ENCODE measurements around the gene FAM81A.
A peak's percentile ranks its signal among the peaks of the same experiment; 100 is the strongest.
"Not testable (repeated sequence)": the region's sequence is repeated elsewhere in the genome, so short reads cannot be mapped to it uniquely, and the experiment has no call there.

The FAM81A gene

DNA sequence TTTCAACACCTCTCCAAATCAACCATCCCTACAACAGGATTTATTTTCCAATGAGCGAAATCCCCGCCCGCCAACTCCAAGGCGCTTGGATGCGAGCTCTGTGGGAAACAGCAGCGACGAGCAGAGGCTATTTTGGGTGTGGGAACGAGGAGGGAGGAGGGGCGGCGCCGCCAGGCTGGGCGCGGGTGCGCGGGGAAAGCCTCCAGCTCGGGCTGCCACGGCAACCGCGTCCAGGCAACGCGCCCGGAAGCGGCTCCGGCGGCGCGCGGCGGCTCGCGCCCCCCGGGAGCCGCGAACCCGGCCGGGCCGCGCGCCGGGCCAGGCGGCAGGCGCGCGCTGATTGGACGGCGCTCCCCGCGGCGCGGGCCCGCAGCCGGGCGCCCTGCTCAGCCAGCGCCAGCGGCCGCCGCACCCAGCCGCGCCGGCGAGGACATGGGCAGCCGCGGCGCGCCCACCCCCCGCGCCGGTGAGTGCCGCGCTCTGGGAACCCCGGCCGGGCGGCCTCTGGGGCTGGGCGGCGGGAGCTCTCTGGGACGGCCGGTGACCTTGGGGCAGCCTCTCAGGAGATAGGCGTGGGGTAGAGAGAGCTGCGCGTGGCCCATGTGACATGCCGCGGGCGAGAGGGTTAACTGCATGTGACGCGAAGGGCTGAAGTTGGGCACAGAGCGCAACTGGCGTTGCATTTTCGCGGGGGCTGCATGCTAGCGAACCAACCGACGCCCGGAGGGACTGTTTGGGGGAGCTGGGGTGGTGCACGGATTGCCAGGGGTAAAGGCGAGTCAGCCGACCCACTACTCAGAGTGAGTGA is at the start of gene FAM81A:
FAM81A (plus strand) TSS at position 370 of the 808 bp plus-strand sequence. CDS start 20,441 bp downstream, outside the sequence.
- DNase-seq, result peak; percentile 30

DNA sequence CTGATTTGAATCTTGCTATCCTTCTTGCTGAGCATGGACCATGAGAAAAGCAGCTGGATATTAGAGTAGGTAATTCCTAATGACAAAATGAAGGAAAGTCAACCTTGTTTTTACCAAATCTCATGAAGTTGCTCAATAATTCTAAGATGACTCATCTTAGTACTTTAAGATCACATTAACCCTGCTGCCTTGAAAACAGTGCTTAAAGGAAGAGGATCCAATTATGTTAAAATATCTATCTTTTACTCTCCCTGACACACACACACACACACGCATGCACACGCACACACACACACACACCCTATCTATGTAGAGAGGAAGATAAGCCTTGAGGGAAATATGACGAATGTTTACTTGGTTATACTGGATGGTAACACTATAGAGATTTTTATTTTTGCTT is 49.3 kb upstream of the FAM81A start:
- DNase-seq, result no peak

DNA sequence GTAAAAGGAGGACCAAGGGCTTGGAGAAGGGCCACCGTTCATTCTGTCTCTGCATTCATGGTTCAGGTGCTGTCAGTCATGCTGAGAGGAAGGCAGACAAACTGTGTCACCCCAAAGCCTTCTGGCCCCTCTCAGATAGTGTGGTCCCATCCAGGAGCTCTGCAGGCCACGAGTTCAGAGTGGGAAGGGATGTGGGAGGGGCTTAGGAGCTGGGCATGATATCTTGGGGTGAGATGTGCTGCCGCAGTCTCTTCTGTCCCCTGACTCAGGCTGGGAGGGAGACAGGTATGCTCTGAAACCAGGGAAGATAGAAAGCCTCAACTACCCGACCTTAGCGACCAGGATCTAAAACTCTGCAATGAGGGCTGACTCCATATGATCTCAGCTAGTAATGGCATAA is 45.7 kb upstream of the FAM81A start:
- DNase-seq, result no peak

DNA sequence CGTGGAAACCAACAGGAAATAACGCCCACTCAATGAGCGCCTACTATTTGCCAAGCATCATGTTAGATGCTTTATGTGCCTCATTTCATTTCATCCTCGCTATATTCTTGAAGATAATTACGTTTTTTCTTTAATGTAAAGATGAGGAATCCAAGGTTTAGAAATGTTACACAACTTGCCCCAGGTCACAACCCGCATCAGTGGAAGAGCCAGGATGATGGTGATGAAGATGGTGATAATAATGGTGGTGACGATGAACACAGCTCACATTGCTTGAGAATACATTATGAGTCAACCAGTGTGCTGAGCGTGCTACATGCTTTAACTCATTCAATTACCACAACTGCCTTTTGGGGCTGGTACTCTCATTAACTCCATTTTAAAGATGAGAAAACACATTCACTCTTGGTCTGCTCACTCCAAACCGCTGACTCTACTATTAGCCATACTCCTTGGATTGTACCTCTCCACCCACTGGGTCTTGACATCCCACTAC is 43.8 kb upstream of the FAM81A start:
- DNase-seq, result no peak

DNA sequence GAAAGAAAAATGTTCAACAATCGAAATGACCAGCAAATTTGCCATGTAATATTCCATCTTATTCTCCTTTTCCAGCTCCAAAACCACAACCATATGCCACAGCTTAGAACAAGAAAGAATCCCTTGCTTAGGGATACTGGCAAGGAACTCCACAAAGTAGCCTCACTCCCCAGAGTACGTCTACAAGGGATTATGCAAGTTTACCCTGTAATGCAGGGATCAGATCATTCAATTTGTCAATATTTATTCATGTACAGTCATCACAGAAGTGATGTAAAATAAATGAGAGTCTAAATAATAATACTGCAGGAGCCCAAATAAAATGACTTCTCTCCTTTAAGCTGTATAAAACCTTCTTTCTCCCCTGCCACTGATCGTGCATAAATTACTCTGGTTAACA is 41.8 kb upstream of the FAM81A start:
- no peak for DNase-seq

DNA sequence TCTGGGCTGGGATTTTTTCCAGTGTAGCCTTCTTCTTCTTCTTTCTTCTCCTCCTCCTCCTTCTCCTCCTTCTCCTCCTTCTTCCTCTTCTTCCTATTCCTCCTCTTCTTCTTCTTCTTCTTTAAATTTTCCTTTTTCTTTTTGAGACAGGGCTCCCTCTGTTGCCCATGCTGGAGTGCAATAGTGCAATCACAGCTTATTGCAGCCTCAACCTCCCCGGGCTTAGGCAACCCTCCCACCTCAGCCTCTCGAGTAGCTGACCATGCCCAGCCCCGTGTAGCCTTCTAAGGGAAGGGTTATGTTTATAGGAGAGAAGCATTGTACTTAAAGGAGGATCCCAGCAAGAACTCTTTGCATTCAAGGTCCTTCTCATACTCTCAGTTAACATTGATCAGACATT is 41.3 kb upstream of the FAM81A start:
- DNase-seq, result no peak

DNA sequence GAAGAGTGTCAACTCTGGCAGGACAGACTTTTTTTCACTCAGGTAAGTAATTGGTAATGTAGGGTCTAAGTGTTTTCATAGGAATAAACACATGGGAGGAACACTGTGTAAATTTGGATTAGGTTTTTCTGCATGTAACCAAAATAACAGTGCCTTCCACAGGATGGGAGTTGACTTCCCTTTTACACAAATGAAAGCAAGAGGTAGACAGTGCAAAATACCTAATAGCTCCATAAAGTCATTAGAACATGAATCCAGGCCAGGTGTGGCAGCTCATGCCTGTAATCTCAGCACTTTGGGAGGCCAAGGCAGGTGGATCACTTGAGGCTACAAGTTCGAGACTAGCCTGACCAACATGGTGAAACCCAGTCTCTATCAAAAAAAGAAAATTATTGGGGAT is 39.8 kb upstream of the FAM81A start:
- DNase-seq, result no peak

DNA sequence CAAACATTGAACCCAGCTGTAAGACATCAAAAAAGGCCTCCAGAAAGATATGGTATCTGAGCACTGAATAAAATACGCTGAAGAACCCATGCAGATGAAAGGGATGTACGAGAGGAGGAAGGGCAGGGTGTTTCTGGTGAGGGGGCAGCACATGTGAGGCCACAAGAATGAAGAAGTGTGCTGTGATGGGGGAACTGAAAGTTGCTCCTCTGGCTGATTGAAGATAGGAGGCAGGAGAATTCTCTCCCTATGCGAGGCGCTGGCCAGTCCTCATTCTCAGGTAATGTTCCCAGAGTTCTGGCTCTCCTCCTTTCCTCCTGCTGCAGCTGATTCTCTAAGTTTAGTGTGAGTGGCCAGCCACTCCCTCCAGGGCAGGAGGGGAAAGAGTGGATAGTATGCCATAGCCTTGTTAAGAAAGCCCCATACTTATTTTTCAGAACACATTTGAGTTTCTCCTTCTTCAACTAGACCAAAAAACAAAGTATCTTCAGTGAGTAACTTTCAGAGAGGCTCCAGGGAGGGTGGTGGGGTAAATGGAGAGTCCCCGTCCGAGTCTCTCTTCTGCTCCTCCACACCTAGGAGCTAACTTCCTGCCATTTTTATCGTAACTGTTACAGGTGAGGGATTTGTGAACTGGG is 38.4 kb upstream of the FAM81A start:
- no peak for DNase-seq

DNA sequence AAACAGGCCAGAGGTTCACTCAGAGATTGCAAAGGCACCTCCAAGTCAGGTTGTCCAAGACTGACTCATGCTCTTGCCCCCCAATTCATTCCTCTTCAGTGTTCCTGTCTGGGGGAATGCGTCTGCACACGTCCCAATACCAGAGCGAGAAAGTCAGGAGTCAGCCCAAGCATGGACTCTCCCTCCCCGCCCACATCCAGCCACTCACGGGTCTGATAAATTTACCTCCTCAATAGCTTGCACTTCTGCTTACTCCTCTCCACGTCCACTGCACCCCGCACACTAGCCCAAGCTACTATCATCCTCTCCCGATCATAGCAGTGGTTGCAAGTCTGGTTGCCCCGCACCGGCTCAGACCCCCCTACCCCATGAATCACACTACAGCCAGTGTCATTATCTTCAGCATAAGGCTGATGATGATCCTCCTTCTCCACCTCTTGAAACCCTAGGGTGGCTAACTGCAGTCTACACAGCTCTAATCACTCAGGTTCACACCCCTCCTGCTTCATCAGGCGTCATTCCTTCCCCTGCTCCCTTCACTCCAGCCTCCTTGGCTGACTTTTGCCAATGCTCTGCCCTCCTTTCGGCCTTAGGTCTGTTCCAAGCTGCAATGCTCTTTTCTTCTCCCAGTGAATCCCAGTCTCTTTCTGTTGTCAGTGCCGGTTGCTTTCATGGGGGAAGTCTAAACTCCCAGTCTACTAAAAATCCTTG is 37.7 kb upstream of the FAM81A start:
- no peak for DNase-seq

DNA sequence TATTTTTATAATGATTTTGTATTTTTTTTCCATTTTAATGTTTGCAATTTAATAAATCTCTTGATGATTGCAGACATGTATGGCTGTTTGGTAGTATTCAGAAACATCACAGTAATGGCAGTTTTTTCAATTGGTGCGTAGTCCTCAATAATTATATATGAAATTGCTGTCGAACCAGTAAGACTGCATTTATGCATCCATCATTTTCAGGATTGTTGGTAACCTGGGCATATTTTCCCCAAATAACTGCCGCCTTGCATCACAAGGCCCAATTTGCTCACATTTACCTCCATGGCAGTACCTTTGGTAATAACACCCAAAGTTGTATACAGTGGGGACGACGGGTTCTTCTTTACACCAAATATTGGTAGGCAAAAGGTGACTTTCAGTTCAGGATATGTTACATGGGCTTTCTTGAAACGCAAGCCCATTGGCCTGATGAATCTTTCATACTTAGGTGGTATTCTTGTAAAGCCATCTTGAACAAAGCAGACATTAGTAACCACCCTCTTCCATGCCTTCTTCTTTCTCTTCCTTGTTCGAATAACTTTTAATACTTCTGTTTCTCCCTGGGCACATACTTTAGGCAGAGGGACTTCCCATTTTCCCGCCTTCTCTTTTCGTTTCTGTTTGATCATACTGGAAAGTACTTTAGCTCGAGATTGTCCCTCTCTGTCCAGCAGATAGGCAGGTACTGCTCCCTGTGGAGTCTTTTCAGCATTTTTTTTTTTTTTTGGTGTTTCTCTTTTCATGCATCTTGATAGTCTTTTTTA is 36.7 kb upstream of the FAM81A start:
- DNase-seq, result not testable (repeated sequence)

DNA sequence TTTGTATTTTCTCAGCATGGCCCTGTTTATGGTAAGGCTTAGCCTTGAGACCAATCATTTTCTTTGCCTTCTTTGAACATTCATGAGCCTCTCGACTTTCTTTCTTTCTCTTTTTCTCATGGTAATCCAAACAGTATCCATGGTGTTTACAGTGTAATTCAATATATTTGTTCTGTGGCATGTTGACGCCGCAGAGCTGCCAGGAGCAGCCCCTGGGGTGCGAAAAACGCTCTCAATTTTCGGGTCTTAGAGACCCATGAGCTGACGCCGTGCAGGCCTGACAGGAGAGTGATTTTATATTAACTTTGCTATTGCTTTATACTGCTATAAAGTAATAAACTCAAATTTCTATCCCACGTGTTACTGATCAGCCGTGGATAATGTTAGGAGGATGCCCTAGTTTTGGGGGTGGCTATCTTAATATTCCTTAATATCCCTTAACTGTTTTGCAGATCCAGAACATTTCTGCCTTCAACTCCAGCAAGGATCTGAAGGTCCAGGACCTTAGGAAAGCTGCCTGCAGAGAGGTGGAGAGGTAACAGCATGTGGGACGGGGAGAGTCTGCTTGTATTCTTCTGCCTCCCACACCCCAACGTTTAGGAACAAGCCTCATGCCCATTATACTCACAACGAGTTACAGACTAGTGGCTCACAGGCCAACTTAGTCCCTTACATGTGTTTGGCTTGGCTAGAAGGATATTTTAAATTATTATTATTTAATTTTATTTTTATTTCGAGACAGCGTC is 36.0 kb upstream of the FAM81A start:
- no peak for DNase-seq

DNA sequence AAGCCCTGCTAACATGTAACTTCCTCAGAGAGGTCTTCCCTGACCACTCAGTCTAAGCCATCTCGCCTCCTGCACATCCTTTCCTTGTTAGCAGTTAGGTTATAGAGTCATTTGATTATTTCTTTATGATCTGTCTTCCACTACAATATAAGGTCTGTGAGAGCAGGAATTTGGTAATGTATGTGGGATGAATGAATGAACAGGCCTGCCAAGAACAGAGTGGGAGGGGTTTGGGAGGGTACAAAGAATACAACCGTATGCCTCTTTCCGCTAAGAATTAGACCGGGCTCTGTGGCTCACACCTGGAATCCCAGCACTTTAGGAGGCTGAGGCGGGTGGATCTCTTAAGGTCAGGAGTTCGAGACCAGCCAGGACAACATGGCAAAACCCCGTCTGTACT is 32.9 kb upstream of the FAM81A start:
- DNase-seq, result no peak

DNA sequence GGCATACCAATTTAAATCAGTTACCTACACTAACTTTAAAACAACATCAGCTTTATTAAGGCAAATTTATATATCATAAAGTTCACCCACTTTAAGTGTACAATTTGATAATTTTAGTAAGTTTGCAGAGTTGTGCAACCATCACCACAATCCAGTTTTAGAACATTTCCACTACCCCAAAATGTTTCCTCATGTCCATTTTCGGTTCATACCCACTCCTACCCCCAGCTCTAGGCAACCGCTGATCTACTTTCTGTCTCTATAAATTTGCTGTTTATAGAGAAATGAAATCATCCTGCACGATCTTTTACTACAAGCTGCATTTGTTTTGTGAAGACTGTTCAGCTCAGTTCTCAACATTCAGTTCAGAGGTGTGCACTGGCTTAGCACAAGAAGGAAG is 31.5 kb upstream of the FAM81A start:
- no peak for DNase-seq

DNA sequence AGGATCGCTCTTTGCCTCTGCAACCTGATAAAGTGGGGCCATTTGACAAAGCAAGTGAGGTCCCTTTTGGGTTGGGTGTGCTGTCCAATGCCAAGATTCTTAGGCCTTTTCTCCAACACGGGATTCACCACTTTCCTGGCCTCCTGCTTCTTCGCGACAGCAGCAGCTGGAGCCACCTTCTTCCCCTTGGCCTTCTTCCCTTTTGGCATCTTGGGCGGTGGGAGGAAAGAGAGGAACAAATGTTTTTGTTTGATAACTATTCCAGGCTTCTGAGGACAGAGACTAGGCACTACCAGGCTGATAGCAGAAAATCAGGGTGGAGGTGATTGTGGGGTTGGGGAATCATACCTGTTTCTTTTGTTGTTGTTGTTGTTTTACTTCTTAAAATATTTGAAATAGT is 30.0 kb upstream of the FAM81A start:
- DNase-seq, result no peak

DNA sequence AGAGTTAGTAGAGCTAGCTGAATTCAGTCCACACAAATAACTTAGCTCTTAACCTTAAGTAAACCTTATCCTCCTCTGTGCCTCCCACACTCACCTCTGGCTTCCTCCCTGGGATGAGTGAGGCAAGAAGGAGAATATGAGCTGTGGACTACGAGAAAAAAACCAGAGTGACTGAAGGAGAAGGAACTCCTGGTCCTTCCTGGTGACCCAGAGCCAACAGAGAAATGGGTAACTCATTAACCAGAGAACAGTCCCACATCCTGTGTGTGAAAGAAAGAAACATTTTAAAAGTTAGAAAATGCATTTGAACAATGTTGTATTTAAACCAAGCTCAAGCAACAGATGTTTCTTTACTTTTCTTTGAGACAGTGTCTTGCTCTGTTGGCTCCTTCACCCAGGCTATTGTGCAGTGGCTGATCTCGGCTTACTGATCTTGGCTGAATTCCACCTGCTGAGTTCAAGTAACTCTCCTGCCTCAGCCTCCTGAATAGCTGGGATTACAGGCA is 27.5 kb upstream of the FAM81A start:
- no peak for DNase-seq

DNA sequence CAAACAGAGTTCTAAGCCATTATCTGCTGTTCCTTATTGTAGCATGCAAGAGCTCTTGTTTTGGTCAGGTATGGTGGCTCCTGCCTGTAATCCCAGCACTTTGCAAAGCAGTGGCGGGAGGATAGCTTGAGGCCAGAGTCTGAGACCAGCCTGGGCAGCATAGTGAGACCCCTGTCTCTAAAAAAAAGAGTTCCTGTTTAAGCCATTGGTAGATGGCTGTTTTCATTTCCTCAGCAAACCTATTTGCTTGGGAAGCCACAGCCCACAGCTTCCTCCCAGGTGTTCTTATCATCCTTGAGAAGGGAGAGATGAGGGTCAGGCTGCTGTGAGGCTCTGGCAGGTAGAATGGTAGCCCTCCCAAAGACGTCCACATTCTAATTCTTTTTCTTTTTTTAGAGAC is 24.4 kb upstream of the FAM81A start:
- no peak for DNase-seq

DNA sequence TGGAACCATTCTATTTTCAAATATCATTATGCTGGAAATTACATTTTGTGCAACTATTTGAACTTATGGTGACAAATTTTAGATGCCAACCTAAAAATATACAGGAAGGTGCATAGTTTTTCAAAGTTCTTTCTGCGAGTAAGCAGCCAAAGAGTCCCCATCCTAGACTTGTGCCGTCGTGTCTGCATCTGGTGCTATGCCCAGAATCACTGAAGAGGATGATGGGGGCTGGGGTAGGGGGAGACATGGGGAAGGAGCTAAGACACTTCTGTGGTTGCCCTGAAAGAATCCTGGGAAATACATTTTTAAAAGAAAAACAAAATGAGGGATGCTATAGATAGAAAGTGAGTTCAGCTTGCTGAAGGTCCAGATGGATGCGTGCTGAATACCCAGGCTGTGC is 21.2 kb upstream of the FAM81A start:
- DNase-seq, result no peak

DNA sequence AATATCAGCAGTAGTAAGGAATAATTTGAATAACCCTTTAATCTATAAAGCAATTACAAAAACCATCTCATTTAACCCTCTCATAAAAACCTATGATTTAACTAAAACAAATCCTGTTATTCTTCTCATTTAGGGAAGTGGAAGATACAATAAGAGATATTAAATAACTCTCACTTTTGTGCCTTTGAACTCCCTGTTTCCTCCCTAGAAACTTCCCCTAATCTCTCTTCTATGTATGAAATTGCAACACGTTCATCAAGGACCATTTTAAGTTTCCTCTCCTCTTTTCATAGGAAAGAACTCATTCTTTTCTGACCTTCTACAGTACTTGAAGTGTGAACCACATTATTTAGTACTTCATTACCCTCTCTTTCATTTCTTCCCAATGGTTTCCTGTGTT is 18.8 kb upstream of the FAM81A start:
- DNase-seq, result no peak

DNA sequence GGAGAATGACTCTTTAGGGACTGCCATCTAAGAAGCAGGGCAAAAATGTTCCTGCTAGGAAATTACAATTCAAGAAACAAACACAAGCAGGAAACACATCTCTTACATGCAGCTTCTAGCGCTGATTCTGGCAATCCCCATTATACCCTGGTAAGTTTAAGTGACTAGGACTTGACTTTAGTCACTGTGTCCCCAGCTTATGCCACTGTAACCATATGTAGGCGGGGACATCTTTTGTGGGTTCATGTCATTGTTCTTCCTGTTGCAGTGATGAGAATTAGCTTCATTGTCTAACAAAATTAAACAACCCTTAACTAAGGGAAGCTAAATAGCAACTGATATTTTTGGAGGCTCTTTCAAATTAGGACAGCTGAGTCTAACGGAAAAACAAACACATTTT is 17.9 kb upstream of the FAM81A start:
- no peak for DNase-seq

DNA sequence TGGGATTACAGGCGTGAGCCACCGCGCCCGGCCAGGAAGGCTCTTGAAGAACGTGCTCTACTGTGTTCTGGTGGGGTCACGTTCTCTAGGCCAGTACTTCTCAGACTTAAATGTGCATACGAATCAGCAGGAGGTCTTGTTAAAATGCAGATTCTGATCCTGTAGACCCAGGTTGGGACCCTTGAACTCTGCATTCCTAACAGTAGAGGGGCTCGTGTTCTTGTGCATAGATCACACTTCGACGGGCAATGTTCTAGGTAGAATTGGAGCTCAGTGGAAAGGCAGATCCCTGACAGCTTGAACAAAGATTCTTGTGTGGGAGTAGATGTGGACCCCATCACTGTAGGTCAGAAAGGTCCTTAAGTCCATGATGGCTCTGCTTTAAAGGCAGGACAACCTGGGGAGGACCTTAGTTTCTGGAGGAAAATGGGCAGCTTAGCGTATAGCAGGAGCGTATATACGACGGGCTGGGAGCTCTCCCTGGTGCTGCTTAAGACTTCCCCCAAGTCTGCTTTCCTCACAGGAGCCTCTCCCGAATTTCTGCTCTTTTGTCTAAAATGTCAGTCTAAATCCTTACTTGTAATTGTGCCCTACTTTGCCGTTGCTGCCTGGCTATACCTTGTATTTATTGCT is 16.9 kb upstream of the FAM81A start:
- DNase-seq, result no peak

DNA sequence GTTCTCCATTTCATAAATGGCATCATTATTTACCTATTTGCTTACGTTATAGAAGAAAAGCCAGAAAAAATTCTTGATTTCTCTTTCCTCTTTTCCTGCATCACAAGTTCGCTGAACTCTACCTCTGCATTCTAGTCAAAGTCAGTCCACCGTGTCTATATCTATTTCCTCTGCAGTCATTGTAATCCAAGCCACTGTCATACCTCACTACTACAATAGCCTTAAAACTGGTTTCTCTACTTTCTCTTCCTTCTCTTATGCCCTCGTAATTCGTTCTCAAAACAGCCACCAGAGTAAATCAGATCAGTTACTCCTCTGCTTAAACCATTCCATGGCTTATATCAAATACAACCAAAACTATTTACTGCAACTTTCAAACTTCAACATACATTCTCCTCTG is 13.4 kb upstream of the FAM81A start:
- no peak for DNase-seq

DNA sequence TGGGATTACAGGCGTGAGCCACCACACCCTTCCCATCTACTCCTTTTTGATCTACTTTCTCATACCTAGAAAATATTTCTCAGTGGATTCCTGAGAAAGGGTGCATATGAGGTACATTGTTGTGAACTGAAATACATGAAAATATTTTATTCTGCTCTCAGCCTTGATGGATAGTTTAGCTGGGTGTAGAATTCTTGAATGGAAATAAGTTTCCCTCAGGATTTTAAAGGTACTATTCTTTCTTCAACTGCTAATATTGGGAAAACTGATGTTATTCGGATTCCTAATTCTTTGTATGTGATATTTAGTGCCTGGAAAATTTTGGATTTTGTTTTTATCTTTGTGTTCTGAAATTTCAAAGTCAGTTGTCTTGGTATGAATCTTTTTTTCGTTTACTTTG is 9.1 kb upstream of the FAM81A start:
- DNase-seq, result not testable (repeated sequence)
